ENCODE measurements around the gene SMC3.

Gene SMC3

GRCh38 chr10:110569736-110570135, 2.2 kb downstream of the SMC3 start:
- TF ChIP-seq CTCF (IDR thresholded peaks at IDR 0.05; ENCODE audit: extremely low read depth, missing control alignments) = no peak
- no peak for DNase-seq (ENCODE audit: low spot score)

GRCh38 chr10:110571093-110571743, 3.7 kb downstream of the SMC3 start:
- no peak for DNase-seq (ENCODE audit: low spot score)
- no peak for TF ChIP-seq CTCF (IDR thresholded peaks at IDR 0.05; ENCODE audit: extremely low read depth, missing control alignments)

GRCh38 chr10:110572862-110573261, 5.4 kb downstream of the SMC3 start:
- DNase-seq (ENCODE audit: low spot score) = no peak
- TF ChIP-seq CTCF (IDR thresholded peaks at IDR 0.05; ENCODE audit: extremely low read depth, missing control alignments) = no peak

- no peak for TF ChIP-seq CTCF (IDR thresholded peaks at IDR 0.05; ENCODE audit: extremely low read depth, missing control alignments)
- DNase-seq (ENCODE audit: low spot score) = no peak
Observed at GRCh38 chr10:110574420-110574819, 6.9 kb downstream of the SMC3 start.

- no peak for DNase-seq (ENCODE audit: low spot score)
- no peak for TF ChIP-seq CTCF (IDR thresholded peaks at IDR 0.05; ENCODE audit: extremely low read depth, missing control alignments)
Observed at GRCh38 chr10:110576220-110576619, 8.7 kb downstream of the SMC3 start.

- TF ChIP-seq CTCF (IDR thresholded peaks at IDR 0.05; ENCODE audit: extremely low read depth, missing control alignments) = no peak
- DNase-seq (ENCODE audit: low spot score) = no peak
Observed at GRCh38 chr10:110577056-110577455, 9.6 kb downstream of the SMC3 start.

GRCh38 chr10:110584006-110584405, 16.5 kb downstream of the SMC3 start:
- no peak for DNase-seq (ENCODE audit: low spot score)
- TF ChIP-seq CTCF (IDR thresholded peaks at IDR 0.05; ENCODE audit: extremely low read depth, missing control alignments) = no peak
